SU-DHL-6 (cell line): ENCODE measurements around the gene COX15.

ENCODE experiments used
- H2AFZ ChIP-seq: fragments of 200-600 bp; sonication (generic); 2 replicates; pipeline ENCODE4 v1.6.1; 2014; ENCODE audit warnings: low read depth, mild to moderate bottlenecking, moderate library complexity, mixed read lengths, antibody characterized with exemption, low read length; ENCODE audit not compliant: severe bottlenecking
- H3F3A ChIP-seq: fragments of 200-600 bp; shearing (Covaris generic); 2 replicates; pipeline ENCODE4 v1.6.0; 2016; ENCODE audit warnings: antibody characterized with exemption, mild to moderate bottlenecking; ENCODE audit not compliant: insufficient read depth
- H3K27ac ChIP-seq: fragments of 200-600 bp; sonication (generic); 2 replicates; pipeline ENCODE4 v1.5.1; 2016; ENCODE audit warnings: low read depth, mild to moderate bottlenecking, low read length, moderate library complexity, mixed read lengths
- H3K27me3 ChIP-seq: fragments of 200-600 bp; sonication (generic), shearing (Covaris generic); 2 replicates; pipeline ENCODE4 v1.6.0; 2014; ENCODE audit warnings: mild to moderate bottlenecking, low read length
- H3K36me3 ChIP-seq: fragments of 200-600 bp; sonication (generic); 2 replicates; pipeline ENCODE4 v1.6.1; 2014; ENCODE audit warnings: mild to moderate bottlenecking, low read length, mixed read lengths
- H3K4me2 ChIP-seq: fragments of 300-600, 200-600 bp; shearing (Covaris generic), sonication (generic); 2 replicates; pipeline ENCODE4 v1.6.0; 2014; ENCODE audit warnings: low read length, low read depth, mild to moderate bottlenecking; ENCODE audit not compliant: poor library complexity, severe bottlenecking
- H3K4me3 ChIP-seq: fragments of 200-600 bp; sonication (generic); 2 replicates; pipeline ENCODE4 v1.5.1; 2014; ENCODE audit warnings: antibody characterized with exemption, low read length, mild to moderate bottlenecking, mixed read lengths; ENCODE audit not compliant: insufficient read depth, poor library complexity, severe bottlenecking
- H3K79me2 ChIP-seq: fragments of 200-600 bp; sonication (generic); 2 replicates; pipeline ENCODE4 v1.6.1; 2014; ENCODE audit warnings: mild to moderate bottlenecking, low read length, moderate library complexity; ENCODE audit not compliant: insufficient read depth
- H3K9ac ChIP-seq: fragments of 200-600 bp; sonication (generic); 2 replicates; pipeline ENCODE4 v1.7.0; 2014; ENCODE audit warnings: mild to moderate bottlenecking, low read length
- H3K9me2 ChIP-seq: fragments of 200-600 bp; sonication (generic); replicated peaks from 2 replicates; pipeline ENCODE4 v1.6.1; 2014; ENCODE audit warnings: low read length; ENCODE audit not compliant: insufficient read depth
- H3K9me3 ChIP-seq: fragments of 200-600 bp; sonication (generic); 2 replicates; pipeline ENCODE4 v1.6.1; 2014; ENCODE audit warnings: low read length, mixed read lengths; ENCODE audit not compliant: insufficient read depth
- H4K20me1 ChIP-seq: fragments of 200-600 bp; sonication (generic); 2 replicates; pipeline ENCODE4 v1.6.1; 2014; ENCODE audit warnings: low read depth, mild to moderate bottlenecking, antibody characterized with exemption, low read length, moderate library complexity, mixed read lengths
- CTCF ChIP-seq: fragments of 200-600 bp; sonication (generic); IDR thresholded peaks from one replicate; pipeline ENCODE4 v1.5.1; 2017; ENCODE audit warnings: antibody characterized with exemption, mild to moderate bottlenecking, low read length, moderate library complexity; ENCODE audit not compliant: insufficient read depth, poor library complexity, severe bottlenecking
- EZH2phosphoT487 ChIP-seq: fragments of 200-600 bp; sonication (generic), shearing (Covaris generic); conservative IDR thresholded peaks from 2 replicates; pipeline ENCODE4 v1.6.1; 2018; ENCODE audit warnings: mild to moderate bottlenecking, antibody characterized with exemption, low read length, moderate library complexity, mixed read lengths

Gene COX15

GRCh38 chr10:99700649-99701048 lies 31.3 kb downstream of the COX15 start:
- Histone ChIP-seq H3K4me2 (no peak overlapping the region), H3F3A (no peaks in the 10 kb centered on the region), H3K27ac (no peak overlapping the region), H3K4me3 (no peak overlapping the region), H3K9me3 (no peaks in the 10 kb centered on the region), H2AFZ (no peak overlapping the region), H3K9me2 (no peaks in the 10 kb centered on the region), H3K27me3 (no peaks in the 10 kb centered on the region), H4K20me1 (no peaks in the 10 kb centered on the region), H3K79me2 (no peaks in the 10 kb centered on the region), H3K36me3 (no peaks in the 10 kb centered on the region), H3K9ac (no peak overlapping the region)
- TF ChIP-seq EZH2phosphoT487: no peak
- TF ChIP-seq CTCF: no peak

- H3K4me2 ChIP-seq: no peak overlapping the region
- H3K27ac ChIP-seq: no peak overlapping the region
- H3K9me2 ChIP-seq: no peaks in the 10 kb centered on the region
- no peaks in the 10 kb centered on the region for H3F3A ChIP-seq
- no peak overlapping the region for H3K4me3 ChIP-seq
- H4K20me1 ChIP-seq: no peaks in the 10 kb centered on the region
- no peaks in the 10 kb centered on the region for H3K79me2 ChIP-seq
- H3K27me3 ChIP-seq: no peaks in the 10 kb centered on the region
- no peaks in the 10 kb centered on the region for H3K36me3 ChIP-seq
- H3K9ac ChIP-seq: no peak overlapping the region
- TF ChIP-seq CTCF (no peak), EZH2phosphoT487 (no peak)
- no peak overlapping the region for H2AFZ ChIP-seq
- H3K9me3 ChIP-seq: no peaks in the 10 kb centered on the region
Measured at GRCh38 chr10:99698504-99699080, 33.3 kb downstream of the COX15 start.

- H3K4me2 ChIP-seq: no peak overlapping the region
- TF ChIP-seq CTCF (no peak), EZH2phosphoT487 (no peak)
Measured at GRCh38 chr10:99695761-99696160, 36.2 kb downstream of the COX15 start.

More at GRCh38 chr10:99695761-99696160, 36.2 kb downstream of the COX15 start:
- Histone ChIP-seq H3K27me3 (no peaks in the 10 kb centered on the region), H4K20me1 (no peaks in the 10 kb centered on the region), H3F3A (no peaks in the 10 kb centered on the region), H3K9ac (no peak overlapping the region), H3K9me2 (no peaks in the 10 kb centered on the region), H3K36me3 (no peaks in the 10 kb centered on the region), H3K9me3 (no peaks in the 10 kb centered on the region), H3K4me3 (no peak overlapping the region), H3K27ac (no peak overlapping the region), H2AFZ (no peak overlapping the region), H3K79me2 (no peaks in the 10 kb centered on the region)
